ENCODE data around the gene CACNB3.

The CACNB3 gene

GRCh38 chr12:48788854-48789775 is 29.2 kb upstream of the CACNB3 start, which contains the start of gene ADCY6:
ADCY6 (minus strand) TSS chr12:48789089; CDS start chr12:48783434, 5,655 bp downstream.
- Histone ChIP-seq H3K79me2 (ENCODE audit: control insufficient read depth, low read length) (no peaks in the 10 kb centered on the region), H3K4me3 (ENCODE audit: low read length) (no peak within 1 kb of the TSS), H3K9me3 (ENCODE audit: control insufficient read depth, insufficient read depth, low read length) (no peaks in the 10 kb centered on the region), H3K9me2 (replicated peaks; ENCODE audit: control insufficient read depth, low read length) (no peaks in the 10 kb centered on the region), H4K20me1 (ENCODE audit: control insufficient read depth, insufficient read depth, low read depth, low read length) (no peaks in the 10 kb centered on the region), H3K4me1 (ENCODE audit: control insufficient read depth, low read length) (no peaks in the 10 kb centered on the region), H3K36me3 (ENCODE audit: control insufficient read depth, low read length) (no peaks in the 10 kb centered on the region), H3K27ac (ENCODE audit: low read depth, low read length) (no peak within 1 kb of the TSS), H3F3A (ENCODE audit: control insufficient read depth, insufficient read depth) (no peaks in the 10 kb centered on the region), H3K4me2 (ENCODE audit: low read length) (no peak within 1 kb of the TSS), H3K27me3 (ENCODE audit: control insufficient read depth, low read length) (peaks cover 33% of the 10 kb centered on the region)
- TF ChIP-seq CTCF (IDR thresholded peaks at IDR 0.05; ENCODE audit: low read depth, low read length, poor library complexity, severe bottlenecking) (no peak), EZH2phosphoT487 (IDR thresholded peaks at IDR 0.05; ENCODE audit: borderline replicate concordance, low read length) (no peak)

DNA sequence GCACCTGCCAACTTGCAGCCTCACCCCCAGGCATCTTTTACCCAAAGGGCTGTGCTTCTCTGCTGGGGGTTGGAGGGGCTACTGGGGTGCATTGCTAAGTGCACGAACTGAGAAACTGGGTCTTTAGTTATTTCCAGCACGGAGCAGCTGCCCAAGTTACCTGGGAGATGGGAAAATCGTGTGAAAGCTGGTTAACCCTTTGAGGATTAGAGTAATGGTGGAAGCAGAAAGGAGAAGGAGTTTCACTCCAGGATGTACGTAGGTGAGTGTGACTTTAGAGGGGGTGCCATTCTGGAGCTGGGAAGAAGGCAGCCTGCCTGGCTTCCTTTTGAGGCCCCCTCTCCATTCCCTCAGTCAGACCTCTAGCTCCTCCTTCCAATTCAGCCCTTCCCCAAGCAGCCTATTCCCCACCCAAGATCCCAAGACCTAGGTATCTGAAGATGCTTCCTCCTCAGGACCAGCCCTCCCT is 28.4 kb upstream of the CACNB3 start:
- no peak overlapping the region for H3K4me2 ChIP-seq (ENCODE audit: low read length)

DNA sequence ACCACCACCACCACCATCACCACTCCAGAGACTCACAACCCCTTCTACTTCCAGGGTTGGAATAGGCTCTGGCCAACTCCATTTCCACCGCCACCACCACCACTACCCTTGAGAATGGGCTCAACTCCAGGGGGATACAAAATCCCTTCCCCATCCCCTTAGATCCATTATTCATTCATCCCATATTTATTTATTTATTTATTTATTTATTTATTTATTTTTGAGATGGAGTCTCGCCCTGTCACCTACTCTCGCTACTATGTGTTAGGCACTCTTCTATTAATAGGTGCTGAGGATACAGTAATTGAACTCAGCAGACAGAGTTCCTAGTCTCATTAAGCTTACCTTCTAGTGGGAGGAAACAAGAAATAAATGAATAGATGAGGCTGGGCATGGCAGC is 24.6 kb upstream of the CACNB3 start:
- Histone ChIP-seq H3K27me3 (ENCODE audit: control insufficient read depth, low read length) (peaks cover 10% of the 10 kb centered on the region), H3K9me2 (replicated peaks; ENCODE audit: control insufficient read depth, low read length) (no peaks in the 10 kb centered on the region), H3K4me2 (ENCODE audit: low read length) (no peak overlapping the region)

More for the DNA sequence above, 28.4 kb upstream of the CACNB3 start:
- no peak overlapping the region for H3K4me3 ChIP-seq (ENCODE audit: low read length)
- no peaks in the 10 kb centered on the region for H3F3A ChIP-seq (ENCODE audit: control insufficient read depth, insufficient read depth)
- TF ChIP-seq CTCF (IDR thresholded peaks at IDR 0.05; ENCODE audit: low read depth, low read length, poor library complexity, severe bottlenecking) = no peak
- TF ChIP-seq EZH2phosphoT487 (IDR thresholded peaks at IDR 0.05; ENCODE audit: borderline replicate concordance, low read length) = no peak
- H3K36me3 ChIP-seq (ENCODE audit: control insufficient read depth, low read length) = no peaks in the 10 kb centered on the region
- no peaks in the 10 kb centered on the region for H3K9me2 ChIP-seq (replicated peaks; ENCODE audit: control insufficient read depth, low read length)
- H3K9me3 ChIP-seq (ENCODE audit: control insufficient read depth, insufficient read depth, low read length) = no peaks in the 10 kb centered on the region
- H3K27ac ChIP-seq (ENCODE audit: low read depth, low read length) = no peak overlapping the region
- peaks cover 35% of the 10 kb centered on the region for H3K27me3 ChIP-seq (ENCODE audit: control insufficient read depth, low read length)
- H3K4me1 ChIP-seq (ENCODE audit: control insufficient read depth, low read length) = no peaks in the 10 kb centered on the region
- no peaks in the 10 kb centered on the region for H4K20me1 ChIP-seq (ENCODE audit: control insufficient read depth, insufficient read depth, low read depth, low read length)
- no peaks in the 10 kb centered on the region for H3K79me2 ChIP-seq (ENCODE audit: control insufficient read depth, low read length)

More for the DNA sequence above, 24.6 kb upstream of the CACNB3 start:
- Histone ChIP-seq H3K9me3 (ENCODE audit: control insufficient read depth, insufficient read depth, low read length) (no peaks in the 10 kb centered on the region), H3K79me2 (ENCODE audit: control insufficient read depth, low read length) (no peaks in the 10 kb centered on the region), H3K27ac (ENCODE audit: low read depth, low read length) (no peak overlapping the region), H3K4me1 (ENCODE audit: control insufficient read depth, low read length) (no peaks in the 10 kb centered on the region), H3F3A (ENCODE audit: control insufficient read depth, insufficient read depth) (no peaks in the 10 kb centered on the region), H3K36me3 (ENCODE audit: control insufficient read depth, low read length) (no peaks in the 10 kb centered on the region), H3K4me3 (ENCODE audit: low read length) (no peak overlapping the region), H4K20me1 (ENCODE audit: control insufficient read depth, insufficient read depth, low read depth, low read length) (no peaks in the 10 kb centered on the region)
- TF ChIP-seq CTCF (IDR thresholded peaks at IDR 0.05; ENCODE audit: low read depth, low read length, poor library complexity, severe bottlenecking) (no peak), EZH2phosphoT487 (IDR thresholded peaks at IDR 0.05; ENCODE audit: borderline replicate concordance, low read length) (no peak)

All from DOHH2 (cell line).